ENCODE data around the gene RNASE4. TPM values are rescaled to one million over a fixed set of nuclear protein-coding genes. Genes with fewer than 3 reads are reported as not detected.
A peak's percentile ranks its signal among the peaks of the same experiment; 100 is the strongest.

RNASE4 gene
- polyA plus RNA-seq, 1 experiment = 19.0 TPM

- peak overlapping the region; percentile 99 for H3K27ac ChIP-seq (ENCODE audit: low read depth, low read length)
- no peak for DNase-seq (ENCODE audit: low read depth, low spot score)
- CTCF ChIA-PET = interaction anchor here (0.6 to 2.5 kb wide), 4 partner anchors 71 to 287 kb away, joined by 3 to 16 read pairs (median 4); no protein-coding TSS in a partner anchor
Observed at GRCh38 chr14:20684662-20685456, 499 bp downstream of the RNASE4 start.

GRCh38 chr14:20686386-20687143 lies 2.2 kb downstream of the RNASE4 start:
- Histone ChIP-seq H3K27ac (ENCODE audit: low read depth, low read length) (no peak overlapping the region), H3K27me3 (ENCODE audit: control insufficient read depth, insufficient read depth, low read length) (no peaks in the 10 kb centered on the region), H3K9me3 (ENCODE audit: control insufficient read depth, insufficient read depth, low read length) (no peaks in the 10 kb centered on the region), H3K4me3 (ENCODE audit: low read depth, low read length) (no peak overlapping the region)
- no peak for TF ChIP-seq CTCF (IDR thresholded peaks at IDR 0.05; ENCODE audit: low read depth, low read length)
- ChIA-PET POLR2A (interaction anchor here (0.6 kb wide), 1 partner anchor 259 kb away, joined by 4 read pairs; no protein-coding TSS in a partner anchor), CTCF (no interaction called here)
- no peak for DNase-seq (ENCODE audit: low read depth, low spot score)

More at GRCh38 chr14:20684662-20685456, 499 bp downstream of the RNASE4 start:
- peak overlapping the region; percentile 86 for H3K4me3 ChIP-seq (ENCODE audit: low read depth, low read length)
- no peaks in the 10 kb centered on the region for H3K27me3 ChIP-seq (ENCODE audit: control insufficient read depth, insufficient read depth, low read length)
- H3K9me3 ChIP-seq (ENCODE audit: control insufficient read depth, insufficient read depth, low read length) = no peaks in the 10 kb centered on the region
- TF ChIP-seq CTCF (IDR thresholded peaks at IDR 0.05; ENCODE audit: low read depth, low read length) = no peak
- POLR2A ChIA-PET = interaction anchor here (0.6 to 4.3 kb wide), 3 partner anchors 276 to 387 kb away, joined by 3 to 30 read pairs (median 3); partner anchors contain the start of gene PARP2

DNA sequence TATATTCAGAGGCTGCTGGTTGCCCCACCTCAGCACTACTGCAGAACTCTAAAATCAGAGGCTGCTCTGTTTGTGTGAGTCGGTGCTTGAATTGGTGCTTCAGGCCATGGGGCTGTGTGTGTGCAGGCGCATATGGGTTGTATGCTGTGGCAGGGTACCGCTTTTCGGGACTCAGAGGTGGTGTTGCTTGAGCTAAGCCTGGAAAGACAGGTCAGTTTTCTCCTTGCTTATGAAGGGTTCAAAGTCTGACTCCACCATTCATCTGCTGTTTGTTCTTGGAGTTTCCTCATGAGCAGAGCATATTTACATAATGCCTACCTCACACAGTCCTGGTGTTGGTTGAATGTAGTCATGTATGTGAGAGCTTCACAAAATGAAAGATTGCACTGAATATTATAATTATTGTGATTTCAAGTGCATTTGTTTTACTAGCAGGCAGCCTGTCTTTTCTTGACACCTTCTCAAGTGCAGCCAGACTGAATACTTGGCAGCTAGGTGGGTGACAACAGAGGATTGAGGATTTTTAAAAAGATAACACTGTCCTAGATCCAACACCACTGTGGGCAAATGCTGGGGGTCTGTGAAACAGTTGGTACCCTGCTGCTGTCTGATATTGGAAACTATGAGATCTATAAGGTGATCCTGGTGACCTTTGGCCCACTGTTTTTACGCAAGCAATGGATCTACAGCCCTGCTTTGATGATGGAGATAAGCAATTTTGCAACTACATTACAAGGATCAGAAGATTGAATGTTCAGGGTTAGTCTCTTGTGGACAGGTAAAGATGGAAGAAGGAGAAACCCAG lies 3.2 kb downstream of the RNASE4 start:
- Histone ChIP-seq H3K27ac (ENCODE audit: low read depth, low read length) (no peak overlapping the region), H3K4me3 (ENCODE audit: low read depth, low read length) (no peak overlapping the region), H3K9me3 (ENCODE audit: control insufficient read depth, insufficient read depth, low read length) (no peaks in the 10 kb centered on the region), H3K27me3 (ENCODE audit: control insufficient read depth, insufficient read depth, low read length) (no peaks in the 10 kb centered on the region)
- ChIA-PET CTCF (interaction anchor here (0.7 kb wide), 1 partner anchor 283 kb away, joined by 6 read pairs; no protein-coding TSS in a partner anchor), POLR2A (interaction anchor here (0.6 kb wide), 1 partner anchor 260 kb away, joined by 4 read pairs; no protein-coding TSS in a partner anchor)
- no peak for TF ChIP-seq CTCF (IDR thresholded peaks at IDR 0.05; ENCODE audit: low read depth, low read length)
- no peak for DNase-seq (ENCODE audit: low read depth, low spot score)

DNA sequence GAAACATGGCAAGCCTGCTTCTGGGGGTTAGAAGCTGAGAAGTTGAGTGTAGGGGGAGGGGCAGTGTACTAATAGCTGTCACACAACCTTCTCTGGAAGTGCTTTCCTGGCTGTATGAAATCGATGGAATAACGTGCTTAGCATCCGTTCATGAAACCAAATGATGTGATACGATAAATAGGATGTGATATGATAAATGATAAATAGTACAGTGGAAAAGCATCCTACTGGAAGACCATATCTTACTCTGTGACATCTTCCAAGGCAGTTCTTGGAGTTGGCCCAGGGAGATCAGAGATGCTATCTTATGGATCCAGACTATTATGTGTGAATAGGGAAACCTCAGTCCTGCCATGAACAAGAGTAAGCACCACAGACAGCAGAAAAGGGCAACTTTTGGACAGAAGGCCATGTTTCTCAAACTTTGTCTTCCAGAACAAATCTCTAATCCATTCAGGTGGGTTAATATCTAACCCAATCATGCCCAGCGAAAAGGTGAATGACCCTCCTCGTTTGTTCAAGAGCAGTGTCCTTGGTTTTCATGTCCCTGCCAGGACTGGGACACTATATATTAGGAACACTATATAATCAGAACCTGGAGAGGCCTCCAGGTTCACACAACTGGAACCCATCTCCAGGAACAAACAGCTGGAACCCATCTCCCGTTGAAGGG lies 3.9 kb downstream of the RNASE4 start, which contains the start of gene ANG:
Gene ANG (plus strand): TSS at position 598 of the 673 bp plus-strand sequence. CDS start 4,801 bp downstream, outside the sequence.
- CTCF ChIA-PET = interaction anchor here (0.7 to 0.8 kb wide), 2 partner anchors 157 to 361 kb away, joined by 3 read pairs; no protein-coding TSS in a partner anchor
- no peak for DNase-seq (ENCODE audit: low read depth, low spot score)
- Histone ChIP-seq H3K9me3 (ENCODE audit: control insufficient read depth, insufficient read depth, low read length) (no peaks in the 10 kb centered on the region), H3K4me3 (ENCODE audit: low read depth, low read length) (no peak within 1 kb of the TSS), H3K27me3 (ENCODE audit: control insufficient read depth, insufficient read depth, low read length) (no peaks in the 10 kb centered on the region), H3K27ac (ENCODE audit: low read depth, low read length) (no peak within 1 kb of the TSS)
- no peak for TF ChIP-seq CTCF (IDR thresholded peaks at IDR 0.05; ENCODE audit: low read depth, low read length)
- POLR2A ChIA-PET = no interaction called here
